Measurements from ENCODE around the gene PASK.

PASK gene

DNA sequence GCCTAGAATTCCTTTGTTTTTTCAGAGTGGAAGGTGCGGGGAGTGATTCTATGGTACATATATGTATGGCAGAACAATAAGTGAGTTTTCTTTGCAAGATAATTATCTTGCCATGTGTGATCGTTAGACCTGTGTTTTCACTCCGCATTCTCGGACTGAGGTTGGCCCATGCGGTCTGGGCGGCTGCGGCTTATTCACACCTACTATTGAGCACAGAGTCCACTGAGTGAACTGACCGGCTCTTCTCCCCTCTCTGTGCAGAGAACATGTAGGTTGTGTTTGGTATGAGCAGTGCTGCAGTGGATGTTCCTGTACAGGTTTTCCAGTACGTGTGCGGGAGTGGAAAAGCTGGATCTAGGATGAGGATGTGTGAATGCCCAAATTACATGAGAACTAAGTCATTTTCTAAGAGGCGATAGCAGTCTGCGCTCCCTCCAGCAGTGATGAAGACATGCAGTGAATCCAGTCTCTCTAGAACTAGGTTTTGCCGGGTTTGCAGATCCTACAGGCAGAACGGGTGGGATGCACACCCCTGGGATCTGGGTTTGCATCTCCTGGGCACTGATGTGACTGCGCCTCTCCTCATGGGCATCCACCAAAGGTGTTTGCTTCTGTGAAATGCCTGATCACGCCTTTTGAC, 74.3 kb downstream of the PASK start:
- FAIRE-seq: no peak

DNA sequence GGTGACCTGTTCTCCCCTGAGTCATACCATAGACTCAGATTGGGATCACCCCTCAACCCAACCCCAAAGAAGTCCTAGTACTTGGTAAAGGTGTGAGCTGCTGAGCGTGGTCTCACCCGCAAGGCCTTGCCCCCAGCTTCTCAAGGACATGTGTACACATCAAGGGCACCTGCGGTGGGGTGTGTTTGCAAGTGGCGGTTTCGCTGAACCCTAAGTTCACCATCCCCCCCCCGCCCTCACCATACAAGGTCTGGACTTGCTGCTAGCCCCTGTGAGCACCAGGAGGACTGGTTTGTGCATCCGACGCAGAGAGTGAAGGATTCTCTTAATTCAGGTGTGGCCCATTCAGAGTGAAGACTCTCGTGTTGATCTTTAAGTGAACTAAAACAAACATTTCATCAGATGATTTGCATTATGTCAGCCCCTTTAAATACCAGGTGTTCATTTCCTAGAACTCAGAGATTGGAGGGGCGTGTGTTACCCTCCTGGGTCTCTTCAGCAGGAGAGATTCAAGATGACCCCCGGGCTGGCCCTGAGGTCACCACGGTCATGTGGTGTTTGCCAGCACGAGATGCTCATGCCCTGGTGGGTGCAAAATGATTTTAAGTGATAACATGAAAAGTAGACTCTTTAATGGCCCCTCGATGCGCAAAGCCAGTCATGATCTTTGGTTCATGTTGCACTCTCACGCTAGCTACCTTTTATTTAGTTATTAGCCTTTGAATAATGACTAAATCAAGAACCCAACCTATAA, 75.0 kb downstream of the PASK start:
- FAIRE-seq: no peak

DNA sequence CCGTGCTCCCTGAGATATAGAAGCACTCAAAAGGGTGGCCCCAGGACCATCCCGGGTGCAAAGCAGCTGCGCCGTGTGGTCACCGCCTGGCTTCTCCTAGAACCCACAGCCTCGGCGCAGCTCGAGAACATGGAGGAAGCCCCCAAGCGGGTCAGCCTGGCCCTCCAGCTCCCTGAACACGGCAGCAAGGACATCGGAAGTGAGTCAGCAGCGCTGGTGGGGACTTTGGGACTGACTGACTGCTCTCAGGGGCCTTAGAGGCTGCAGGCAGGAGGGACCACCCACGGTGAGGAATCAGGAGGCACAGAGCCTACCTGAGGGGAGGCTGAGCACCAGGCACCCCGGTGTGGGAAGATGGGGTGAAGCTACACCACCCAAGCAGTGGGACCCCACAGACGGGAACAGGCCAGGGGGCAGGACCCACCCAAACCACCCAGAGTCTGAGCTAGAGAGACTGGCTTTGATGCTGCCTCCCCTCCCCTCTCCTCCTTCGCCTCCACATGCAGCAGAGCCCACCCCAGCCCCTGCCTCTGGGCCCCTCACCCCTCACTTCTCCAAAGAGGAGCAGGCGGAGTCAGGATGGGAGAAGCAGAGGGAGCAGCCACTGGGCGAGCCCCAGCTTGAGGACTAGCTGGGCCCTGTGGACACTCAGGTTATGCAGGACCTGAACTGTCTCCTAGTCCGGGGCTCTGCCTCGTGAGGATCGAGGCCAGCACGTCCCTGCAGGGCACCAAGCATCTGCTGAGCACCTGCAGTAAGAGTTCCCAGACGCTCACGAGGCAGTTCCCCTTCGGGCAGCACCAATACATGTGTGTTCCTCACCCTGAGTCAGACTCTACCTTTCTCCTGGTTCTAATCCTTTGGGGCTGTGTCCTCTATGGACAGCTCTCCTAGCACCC, 75.9 kb downstream of the PASK start:
- FAIRE-seq: no peak

DNA sequence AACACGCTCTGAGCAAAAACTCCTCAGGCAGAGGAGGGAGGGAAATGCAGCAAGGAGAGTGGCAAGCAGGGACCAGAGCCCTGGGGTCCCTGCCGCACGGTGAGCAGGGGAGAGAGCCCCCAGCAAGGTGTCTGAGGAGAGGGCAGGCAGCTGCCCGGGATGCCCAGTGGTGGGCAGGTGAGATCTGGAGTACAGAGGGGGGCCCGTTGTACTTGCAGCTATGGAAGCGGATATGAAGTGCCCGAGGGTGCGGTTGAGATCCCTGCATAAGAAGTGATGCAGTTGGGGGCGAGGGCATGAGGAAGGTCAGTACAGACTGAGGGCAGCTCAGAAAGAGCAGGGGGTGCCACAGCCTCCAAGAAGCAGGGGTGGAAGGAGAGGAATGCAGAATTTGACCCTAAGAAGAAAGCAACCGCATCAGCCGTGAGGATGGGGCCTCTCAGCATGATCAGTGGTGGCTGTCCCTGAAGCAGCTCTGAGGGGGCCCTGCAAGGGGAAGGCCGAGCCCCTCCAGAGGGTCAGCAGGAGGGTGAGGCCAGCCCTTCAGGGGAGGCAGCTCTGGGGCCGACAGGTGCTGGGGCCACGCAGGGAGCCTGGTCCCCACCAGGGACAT, 76.6 kb downstream of the PASK start:
- no peak for FAIRE-seq

DNA sequence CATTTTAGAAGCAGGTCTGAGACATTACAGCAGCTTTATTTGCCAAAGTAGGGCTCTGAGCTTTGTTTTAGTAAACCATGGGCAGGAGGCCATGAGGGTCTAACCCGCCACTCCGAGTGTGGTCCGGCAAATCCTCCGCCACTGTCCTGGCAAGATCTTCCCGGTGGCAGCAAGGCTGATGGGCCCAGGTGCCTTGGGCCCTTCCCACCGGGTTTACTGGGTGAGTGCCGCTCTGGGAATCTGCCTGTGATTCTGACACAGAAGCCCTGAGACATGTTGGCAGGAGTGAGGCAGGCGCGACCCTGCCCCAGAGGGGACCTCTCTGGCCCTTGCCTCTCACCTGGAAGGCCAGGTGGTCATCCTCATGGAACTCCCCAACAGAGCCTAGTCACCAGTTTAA, 77.1 kb downstream of the PASK start:
- no peak for FAIRE-seq

DNA sequence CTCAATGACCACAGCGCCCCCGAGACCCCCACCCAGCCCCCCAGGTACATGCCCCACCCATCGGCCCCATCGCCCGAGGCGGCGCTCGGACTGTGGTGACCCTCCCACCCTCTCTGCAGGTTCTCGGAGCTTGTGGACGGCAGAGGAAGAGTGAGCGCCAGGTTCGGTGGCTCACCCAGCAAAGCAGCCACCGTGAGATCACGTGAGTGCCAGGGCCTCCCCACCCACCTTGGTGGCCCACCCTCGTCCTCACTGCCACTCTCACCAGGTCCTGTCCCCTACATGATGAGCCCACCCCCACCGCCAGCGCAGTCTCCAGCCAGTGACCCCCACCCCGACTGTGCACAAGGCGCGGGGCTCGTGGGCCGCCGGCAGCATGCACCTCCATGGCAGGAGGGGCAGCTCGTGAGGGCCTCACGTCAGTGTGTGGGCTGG, 77.6 kb downstream of the PASK start:
- no peak for FAIRE-seq

DNA sequence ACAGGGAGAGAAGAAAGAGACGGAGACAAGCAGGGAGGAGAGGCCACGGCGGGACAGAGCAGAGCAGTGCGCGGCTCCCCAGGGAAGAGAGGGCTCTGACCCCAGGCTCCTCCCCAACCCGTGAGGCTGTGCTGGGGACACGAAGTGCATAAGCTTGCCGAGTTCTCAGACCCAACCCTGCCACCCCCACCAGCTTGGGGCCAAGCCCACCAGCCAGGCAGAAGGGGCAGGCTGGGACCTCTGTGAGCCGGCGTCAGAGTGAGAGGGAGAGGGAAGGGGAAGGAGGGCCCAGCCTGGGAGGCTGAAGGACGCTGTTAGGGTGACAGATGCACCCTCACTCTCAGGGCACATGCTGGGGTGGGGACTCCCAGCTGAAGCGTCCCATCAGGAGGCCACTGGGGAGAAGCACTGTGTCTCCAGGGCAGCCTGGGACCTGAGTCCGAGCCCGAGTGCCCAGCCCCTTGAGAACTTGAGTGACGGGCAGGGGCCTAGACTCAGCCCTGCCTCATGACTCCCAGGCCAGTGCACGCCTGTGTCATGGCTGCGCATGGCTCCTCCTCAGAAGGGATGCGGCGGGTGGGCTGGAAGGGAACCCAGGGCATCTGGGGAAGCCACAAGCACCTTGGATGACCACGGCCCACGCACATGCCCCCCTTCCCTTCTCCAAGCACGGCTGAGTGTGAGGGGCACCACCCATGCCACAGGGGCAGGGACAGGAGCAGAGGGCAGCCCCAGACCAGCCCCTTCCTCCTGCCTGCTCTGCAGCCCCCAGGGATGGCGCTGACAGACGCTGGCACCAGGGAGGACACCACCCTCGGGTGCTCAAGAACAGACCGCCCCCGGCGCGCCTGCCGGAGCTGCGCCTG, 78.2 kb downstream of the PASK start:
- no peak for FAIRE-seq

DNA sequence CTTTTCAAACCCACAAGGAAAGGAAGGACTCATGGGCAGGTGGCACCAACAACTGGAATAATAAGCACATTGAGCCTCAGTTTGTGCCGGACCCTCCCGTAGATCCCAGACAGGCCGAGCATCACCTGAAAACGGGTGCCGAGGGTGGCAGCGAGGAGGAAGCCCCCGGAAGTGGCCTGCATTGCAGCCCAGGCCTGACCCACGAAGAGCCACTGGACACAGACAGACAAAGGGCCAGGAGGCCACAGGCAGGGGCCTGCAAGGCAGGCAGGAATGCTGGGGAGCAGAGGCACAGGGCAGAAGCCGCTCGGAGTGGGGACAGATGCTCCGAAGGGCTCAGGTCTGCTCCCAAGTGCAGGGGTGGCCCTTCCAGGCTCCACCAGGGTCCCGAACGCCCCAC, 78.9 kb downstream of the PASK start:
- no peak for FAIRE-seq

DNA sequence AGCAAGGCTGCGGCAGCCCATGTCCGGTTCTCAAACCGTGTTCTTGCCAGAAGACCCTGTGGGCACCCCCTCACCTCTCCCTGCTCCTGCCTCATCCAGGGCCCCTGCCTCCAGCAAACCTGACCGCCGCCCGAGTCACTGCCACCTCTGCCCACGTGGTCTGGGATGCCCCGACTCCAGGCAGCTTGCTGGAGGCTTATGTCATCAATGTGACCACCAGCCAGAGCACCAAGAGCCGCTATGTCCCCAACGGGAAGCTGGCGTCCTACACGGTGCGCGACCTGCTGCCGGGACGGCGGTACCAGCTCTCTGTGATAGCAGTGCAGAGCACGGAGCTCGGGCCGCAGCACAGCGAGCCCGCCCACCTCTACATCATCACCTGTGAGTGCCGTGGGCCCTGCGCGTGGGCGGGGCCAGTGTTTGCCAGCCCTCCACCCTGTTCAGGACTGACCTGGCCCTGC, 79.4 kb downstream of the PASK start:
- no peak for FAIRE-seq

DNA sequence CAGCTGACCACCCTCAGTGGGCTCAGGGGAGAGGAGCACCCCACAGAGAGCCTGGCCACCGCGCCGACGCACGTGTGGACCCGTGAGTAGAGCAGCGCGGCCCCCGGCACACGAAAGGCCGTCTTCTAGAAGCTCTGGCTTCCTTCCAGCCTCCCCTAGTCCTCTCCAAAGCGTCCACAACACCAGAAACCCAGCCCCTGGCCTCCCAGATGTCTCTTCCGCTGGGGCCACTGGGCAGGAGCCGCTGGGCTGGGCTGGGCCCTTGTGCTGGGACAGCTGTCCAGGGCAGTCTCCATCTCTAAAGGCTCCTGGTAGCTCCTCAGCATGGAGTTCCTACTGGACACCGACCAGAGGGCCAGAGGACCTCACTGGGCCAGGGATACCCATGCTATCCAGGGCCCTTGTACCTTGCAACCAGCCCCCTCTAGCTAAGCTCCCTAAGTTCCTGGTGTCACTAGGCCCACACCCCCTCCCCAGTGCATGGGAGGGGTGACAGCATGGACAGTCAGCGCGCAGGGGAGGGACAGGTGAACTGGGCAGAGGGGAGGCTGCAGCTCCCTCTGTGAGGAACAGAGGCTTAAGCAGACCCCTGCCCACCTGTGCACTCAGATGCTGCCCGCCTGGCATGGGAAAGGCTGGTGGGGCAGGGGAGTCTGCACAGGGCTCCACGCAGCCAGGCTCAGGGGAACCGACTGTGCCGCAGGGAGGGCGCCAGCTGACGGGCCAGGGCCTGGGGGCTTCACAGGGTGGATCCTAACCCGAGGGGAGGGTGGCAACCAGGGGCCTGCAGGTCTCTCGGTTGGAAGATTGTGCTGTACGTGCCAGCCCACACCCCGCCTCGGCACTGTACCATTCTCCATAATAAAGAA, 80.1 kb downstream of the PASK start:
- FAIRE-seq: no peak

DNA sequence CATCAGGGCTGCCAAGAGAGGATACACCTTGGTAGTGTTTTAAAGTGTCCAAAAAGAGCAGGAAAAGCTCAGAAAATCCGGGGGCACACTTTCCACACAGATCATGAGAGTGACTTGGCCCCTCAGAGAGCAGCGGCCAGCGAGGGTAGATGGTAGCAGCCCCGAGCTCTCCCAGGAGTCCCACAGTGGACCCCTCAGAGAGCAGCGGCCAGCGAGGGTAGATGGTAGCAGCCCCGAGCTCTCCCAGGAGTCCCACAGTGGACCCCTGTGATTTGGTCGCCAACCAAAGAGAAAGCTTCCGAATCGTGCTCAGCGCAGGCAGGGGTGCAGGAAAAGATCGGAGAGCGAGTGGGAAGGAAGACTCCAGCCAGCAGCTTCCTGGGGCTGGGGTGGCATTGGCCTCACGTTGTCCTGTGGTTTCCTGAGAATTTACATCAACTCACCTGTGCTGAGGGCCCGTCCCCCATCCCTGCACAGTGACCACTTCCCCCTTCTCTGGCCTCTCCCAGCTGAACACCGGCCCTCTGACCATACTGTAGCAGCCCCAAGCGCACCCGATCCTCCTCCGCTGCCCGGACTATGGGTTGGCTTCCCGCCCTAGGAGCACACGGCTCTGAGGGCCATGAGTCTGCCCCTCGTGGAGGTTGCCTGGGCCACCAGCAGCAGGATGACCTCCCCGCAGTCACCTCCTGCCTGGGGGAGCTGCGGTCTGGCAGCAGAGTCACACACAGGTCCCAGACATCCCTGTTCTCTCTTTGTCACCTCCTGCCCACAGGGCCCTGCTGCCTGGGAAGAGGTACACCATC, 80.9 kb downstream of the PASK start:
- FAIRE-seq: no peak

DNA sequence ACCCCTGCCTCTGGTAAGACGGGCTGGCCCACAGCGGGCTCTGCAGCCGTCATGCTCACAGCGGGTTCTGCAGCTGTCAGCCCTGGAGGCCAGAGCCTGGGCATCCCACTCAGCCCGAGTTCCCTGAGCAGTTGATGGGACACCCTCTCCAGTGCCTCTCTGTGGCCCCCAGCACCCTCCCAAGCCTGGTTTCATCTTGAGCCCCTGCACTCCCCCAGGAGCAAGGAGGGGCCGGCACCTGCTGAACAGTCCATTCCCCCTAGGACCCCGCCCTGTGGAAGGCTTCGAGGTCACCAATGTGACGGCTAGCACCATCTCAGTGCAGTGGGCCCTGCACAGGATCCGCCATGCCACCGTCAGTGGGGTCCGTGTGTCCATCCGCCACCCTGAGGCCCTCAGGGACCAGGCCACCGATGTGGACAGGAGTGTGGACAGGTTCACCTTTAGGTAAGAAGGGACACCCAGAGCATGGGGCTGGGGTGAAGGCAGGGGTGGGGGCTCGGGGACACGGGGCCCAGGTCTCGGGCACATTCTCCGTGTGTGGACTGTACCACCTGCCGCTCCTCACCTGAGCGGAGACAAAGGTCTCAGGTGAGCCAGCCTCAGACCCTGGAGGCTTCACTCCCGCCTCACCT, 81.7 kb downstream of the PASK start:
- no peak for FAIRE-seq

DNA sequence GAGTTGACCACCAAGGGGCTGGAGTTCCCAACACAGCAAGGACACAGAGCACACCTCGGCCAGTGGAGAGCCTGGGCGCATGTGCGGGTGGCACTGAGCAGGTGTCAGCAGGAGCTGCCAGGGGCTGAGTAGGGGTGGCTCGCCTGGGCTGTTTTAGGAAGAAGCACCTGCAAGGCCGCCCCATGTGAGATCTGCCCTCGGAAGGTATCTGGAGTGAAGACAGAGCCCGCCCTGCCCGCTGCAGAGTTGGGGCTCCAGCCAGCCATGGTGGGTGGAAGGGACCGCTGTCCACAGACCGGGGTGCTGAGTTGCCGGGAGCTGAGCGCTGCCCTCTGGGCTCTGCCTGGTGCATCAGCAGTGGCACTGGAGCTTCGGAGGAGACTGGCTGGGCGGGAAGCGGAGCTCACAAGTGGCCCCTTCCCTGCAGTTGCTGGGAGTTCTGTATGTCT, 82.4 kb downstream of the PASK start:
- no peak for FAIRE-seq

DNA sequence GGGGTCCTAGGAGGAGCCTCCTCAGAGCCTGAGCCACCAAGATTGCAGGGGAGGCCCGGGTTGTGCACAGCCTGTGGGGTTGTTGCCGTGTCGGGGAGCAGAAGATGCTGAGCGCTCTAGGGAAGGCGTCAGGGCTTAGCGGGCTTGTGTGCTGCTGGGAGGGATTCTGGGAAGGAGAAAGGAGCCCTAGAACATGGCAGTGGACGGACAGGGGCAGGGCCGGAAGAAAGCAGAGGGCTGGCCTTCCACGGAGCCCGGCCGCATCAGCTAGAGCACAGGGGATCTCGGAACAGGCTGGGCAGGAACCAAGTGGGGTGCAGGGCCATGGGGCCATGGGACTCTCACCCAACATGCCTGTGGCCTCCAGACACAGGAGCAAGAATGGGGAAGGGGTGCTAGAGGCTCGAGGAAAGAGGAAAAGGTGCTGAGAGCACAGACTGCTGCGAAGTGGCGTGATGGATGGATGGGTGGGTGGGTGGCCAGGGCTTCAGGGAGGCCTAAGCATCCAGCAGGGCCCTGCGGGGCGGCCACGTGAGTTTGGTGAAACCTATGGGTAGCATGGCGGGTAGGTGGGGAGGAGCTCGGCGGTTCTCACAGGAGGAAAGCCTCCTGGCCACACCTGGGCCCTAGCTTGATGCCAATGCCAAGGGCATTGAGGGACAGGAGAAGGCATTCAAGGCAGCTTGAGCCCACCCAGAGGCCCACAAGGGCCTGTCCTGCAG, 82.9 kb downstream of the PASK start:
- FAIRE-seq: no peak

DNA sequence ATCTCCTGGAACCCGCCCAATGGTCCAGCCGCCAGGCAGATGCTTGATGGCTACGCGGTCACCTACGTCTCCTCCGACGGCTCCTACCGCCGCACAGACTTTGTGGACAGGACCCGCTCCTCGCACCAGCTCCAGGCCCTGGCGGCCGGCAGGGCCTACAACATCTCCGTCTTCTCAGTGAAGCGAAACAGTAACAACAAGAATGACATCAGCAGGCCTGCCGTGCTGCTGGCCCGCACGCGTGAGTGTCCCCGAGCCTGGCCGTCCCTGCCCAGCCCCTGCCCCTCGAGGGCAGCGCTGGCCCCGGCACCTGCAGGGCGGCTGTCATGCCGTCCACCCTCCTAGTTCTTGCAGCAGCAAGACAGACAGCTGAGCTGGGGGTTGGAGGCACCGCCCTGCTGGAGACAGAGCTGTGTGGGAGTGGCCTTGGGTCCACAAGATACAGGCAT, 83.9 kb downstream of the PASK start:
- FAIRE-seq: no peak

DNA sequence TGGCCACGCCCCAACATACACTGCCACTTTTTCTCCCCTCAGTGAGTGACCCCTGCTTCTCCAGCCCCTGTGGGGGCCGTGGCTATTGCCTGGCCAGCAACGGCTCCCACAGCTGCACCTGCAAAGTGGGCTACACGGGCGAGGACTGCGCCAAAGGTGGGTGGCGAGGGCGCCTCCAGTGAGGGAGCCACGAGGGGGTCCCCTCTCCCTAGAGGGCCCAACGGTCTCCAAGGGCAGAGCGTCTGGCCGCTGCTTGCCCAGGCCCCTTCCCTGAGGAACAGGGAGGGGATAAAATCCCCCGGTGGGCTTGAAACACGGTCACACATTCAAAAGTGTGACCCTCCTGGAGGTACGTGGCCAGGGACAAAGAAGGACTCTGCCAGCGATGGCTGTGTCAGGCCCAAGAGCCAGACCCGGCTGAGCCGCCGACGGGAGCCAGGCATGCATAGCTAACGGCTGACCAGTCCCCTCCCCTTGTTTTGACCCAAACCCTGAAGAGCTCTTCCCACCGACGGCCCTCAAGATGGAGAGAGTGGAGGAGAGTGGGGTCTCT, 84.4 kb downstream of the PASK start:
- FAIRE-seq: no peak

DNA sequence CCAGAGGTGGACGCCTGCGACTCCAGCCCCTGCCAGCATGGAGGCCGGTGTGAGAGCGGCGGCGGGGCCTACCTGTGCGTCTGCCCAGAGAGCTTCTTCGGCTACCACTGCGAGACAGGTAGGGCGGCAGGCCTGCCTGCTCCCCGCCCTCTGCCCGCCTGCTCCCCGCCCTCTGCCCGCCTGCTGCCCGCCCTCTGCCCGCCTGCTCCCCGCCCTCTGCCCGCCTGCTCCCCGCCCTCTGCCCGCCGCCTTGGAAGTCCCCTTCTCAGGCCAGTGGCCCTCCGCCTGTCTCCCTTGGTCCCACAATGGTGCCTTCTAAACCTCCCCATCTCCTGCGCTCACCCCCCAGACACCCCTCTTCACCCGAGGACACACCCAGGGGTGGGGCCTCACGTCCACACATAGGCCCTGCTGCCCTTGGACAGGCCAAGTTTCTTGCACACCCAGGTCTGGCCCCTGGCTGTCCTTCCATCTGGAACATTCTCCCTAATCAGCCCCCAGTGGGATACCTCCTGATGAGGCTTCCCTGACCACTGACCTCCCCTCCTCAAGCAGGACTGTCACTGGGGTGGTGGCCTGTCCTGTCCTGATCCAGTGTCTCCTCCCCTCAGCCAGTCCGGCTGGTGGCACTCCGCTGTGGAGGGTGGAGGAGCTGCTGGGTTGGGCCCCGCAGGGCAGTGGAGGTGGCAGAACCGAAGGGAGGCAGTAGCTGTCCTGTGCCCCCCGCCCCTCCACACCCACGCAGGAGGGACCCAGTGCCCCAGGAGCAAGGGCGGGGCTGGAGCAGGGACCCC, 85.1 kb downstream of the PASK start:
- no peak for FAIRE-seq

DNA sequence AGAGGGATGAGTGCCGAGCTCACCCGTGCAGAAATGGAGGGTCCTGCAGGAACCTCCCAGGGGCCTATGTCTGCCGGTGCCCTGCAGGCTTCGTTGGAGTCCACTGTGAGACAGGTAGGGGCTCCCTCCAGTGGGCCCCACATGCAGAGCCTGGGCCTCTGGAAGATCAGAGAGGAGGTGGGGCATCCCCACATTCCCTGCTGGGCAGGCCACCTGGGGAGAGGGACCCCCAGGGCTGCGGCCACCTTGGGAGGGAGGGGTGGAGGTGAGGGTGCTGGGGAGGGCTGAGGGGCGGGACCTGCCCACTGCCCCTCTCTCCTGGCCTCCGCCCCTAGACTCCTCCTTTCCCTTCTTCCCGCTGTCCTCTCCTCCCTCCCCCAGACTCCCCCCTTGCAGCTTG, 85.7 kb downstream of the PASK start:
- FAIRE-seq: no peak
